GM12875 (cell line): ENCODE measurements around the gene PODXL.

Experiments used
- H3K4me3 ChIP-seq: one replicate; pipeline ENCODE4 v1.5.1; 2011; ENCODE audit warnings: low read depth, low read length, control low read depth
- TF ChIP-seq, protein P1 (sequence below): IDR thresholded peaks from 2 replicates; pipeline ENCODE4 v1.5.1; 2011; ENCODE audit warnings: low read depth, mild to moderate bottlenecking, control low read depth, inconsistent platforms, low read length, moderate library complexity, borderline replicate concordance; ENCODE audit not compliant: insufficient read depth

PODXL gene

DNA sequence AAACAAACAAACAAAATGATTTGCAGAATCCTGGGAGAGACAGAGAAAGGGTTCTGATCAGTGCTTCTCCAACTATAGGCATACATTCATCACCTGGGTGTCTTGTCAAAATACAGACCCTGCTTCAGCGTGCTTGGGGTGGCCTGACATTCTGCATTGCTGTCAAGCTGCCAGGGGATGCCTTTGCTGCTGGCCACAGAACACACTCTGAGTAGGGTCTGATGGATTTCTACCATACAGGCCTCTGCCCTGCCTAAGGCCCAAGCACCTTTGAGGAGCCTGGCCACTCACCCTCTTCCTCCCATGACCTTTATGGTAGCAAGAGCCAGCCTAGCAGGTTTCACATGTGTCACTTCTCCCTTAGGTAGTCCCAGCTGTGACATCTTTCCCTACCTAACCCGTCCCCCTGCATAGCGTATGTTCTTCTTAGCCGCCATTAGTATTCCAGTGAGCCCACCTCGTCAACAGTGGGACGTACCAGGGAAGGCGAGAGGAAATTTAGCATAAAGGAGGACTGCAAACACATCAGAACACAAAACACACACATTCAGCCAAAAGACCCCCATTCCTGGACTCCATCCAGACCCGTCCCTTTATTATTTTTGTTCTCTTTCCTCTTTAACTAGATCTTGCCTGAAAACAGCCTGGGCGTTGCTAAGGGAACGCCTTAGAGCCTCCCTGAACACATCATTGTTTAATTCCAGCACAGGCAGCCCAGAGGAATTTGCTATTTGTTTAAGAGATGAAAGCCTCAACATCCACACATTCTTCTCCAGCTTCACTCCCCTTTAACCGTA, 43.9 kb upstream of the PODXL start:
- no peak overlapping the region for H3K4me3 ChIP-seq
- TF ChIP-seq, protein P1, sequence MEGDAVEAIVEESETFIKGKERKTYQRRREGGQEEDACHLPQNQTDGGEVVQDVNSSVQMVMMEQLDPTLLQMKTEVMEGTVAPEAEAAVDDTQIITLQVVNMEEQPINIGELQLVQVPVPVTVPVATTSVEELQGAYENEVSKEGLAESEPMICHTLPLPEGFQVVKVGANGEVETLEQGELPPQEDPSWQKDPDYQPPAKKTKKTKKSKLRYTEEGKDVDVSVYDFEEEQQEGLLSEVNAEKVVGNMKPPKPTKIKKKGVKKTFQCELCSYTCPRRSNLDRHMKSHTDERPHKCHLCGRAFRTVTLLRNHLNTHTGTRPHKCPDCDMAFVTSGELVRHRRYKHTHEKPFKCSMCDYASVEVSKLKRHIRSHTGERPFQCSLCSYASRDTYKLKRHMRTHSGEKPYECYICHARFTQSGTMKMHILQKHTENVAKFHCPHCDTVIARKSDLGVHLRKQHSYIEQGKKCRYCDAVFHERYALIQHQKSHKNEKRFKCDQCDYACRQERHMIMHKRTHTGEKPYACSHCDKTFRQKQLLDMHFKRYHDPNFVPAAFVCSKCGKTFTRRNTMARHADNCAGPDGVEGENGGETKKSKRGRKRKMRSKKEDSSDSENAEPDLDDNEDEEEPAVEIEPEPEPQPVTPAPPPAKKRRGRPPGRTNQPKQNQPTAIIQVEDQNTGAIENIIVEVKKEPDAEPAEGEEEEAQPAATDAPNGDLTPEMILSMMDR = no peak

- TF ChIP-seq, protein P1 = no peak
- no peak overlapping the region for H3K4me3 ChIP-seq
Observed at GRCh38 chr7:131596785-131597184, 40.4 kb upstream of the PODXL start.

DNA sequence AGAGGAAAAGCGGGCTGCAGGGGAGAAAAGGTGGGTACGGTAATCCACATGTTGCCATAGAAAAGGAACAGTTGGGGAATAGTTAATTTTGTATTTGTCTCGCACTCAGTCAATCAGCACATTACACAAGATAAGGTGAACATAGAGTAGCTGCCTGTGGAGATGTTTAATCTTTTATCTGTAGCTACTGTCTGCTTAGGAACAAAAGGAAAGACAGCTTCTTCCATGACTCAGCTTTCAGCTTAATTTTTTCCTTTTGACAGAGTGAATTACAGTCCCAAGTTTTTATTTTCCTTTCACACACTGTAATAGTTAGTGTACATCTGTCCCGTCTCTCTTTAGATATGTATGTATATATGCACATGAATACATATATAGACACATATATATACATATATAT, 39.3 kb upstream of the PODXL start:
- H3K4me3 ChIP-seq = no peak overlapping the region
- TF ChIP-seq, protein P1 = no peak

DNA sequence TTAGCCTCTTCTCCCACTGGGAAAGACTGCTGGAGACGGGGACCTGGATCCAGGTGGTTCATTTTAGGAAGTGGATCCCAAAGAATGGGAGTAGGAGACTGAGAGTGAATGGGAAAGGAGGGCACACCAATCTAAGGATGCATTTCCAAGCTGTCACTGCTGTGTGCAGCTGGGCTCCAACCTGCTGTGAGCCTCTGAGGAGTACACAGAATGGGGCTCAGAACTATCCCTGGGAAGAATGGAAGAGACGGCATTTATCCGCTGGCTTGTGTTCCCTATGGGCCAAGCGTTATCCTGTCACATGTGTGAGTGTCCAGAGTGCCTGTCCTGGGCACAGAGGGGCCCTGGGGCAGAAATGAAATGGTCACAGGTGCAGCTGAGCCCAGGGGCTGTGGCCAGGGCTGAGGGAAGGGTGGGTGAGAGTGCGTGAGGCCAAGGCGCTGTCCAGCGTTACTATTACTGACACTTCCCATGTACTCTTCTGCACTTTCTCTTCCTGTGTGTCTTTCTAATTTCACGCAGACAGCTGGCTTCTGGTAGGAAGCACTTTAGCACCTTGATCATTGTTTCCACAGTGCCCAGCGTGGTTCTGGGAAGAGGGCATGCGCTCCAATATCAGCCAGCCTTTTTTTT, 35.4 kb upstream of the PODXL start:
- no peak overlapping the region for H3K4me3 ChIP-seq
- TF ChIP-seq, protein P1 = no peak

DNA sequence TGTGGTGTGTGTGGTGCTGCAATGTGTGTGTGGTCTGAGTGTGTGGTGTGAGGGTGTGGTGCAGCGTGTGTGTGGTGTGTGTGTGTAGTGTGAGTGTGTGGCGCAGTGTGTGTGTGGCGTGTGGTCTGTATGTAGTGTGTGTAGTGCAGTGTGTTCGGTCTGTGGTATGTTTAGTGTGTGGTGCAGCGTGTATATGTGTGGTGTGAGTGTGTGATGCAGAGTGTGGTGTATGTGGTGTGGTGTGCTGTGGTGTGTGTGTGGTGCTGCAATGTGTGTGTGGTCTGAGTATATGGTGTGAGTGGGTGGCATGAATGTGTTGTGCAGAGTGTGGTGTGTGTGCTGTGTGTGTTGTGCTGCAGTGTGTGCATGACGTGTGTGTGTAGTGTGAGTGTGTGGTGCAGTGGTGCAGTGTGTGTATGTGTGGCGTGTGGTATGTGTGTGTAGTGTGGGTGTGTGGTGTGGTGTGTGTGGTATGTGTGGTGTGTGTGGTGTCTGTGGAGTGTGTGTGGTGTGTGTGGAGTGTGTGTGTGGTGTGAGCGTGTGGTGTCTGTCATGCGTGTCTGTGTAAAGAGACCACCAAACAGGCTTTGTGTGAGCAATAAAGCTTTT, 31.0 kb upstream of the PODXL start:
- TF ChIP-seq, protein P1 = no peak

DNA sequence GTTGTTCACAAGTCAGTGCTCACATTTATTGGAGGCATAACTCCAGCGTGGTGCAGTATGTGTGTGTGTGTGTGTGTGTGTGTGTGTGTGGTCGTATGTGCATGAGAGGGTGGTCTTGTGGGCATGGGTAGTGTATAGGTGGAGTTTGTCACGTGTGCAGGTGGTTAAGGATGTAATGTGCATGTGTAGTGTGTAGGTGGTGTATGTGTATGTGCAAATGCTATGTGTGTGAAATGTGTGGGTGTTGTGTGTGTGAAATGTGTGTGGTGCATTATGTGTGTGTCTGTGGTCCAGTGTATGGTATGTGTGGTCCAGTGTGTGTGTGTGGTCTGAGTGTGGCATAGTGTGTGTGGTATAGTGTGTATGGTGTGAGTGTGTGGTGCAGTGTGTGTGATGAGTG, 30.3 kb upstream of the PODXL start:
- TF ChIP-seq, protein P1 = no peak
- no peak overlapping the region for H3K4me3 ChIP-seq

More for the DNA sequence above, 31.0 kb upstream of the PODXL start:
- H3K4me3 ChIP-seq = no peak overlapping the region
